NCI-H2029 (cell line): ENCODE measurements around the gene TNRC18.
"Not testable (repeated sequence)": the region's sequence is repeated elsewhere in the genome, so short reads cannot be mapped to it uniquely, and the experiment has no call there.

ENCODE experiments used
- DNase-seq: peaks from one replicate; lab custom pipeline; 2025; lab: John Stamatoyannopoulos, UW

Gene TNRC18

DNA sequence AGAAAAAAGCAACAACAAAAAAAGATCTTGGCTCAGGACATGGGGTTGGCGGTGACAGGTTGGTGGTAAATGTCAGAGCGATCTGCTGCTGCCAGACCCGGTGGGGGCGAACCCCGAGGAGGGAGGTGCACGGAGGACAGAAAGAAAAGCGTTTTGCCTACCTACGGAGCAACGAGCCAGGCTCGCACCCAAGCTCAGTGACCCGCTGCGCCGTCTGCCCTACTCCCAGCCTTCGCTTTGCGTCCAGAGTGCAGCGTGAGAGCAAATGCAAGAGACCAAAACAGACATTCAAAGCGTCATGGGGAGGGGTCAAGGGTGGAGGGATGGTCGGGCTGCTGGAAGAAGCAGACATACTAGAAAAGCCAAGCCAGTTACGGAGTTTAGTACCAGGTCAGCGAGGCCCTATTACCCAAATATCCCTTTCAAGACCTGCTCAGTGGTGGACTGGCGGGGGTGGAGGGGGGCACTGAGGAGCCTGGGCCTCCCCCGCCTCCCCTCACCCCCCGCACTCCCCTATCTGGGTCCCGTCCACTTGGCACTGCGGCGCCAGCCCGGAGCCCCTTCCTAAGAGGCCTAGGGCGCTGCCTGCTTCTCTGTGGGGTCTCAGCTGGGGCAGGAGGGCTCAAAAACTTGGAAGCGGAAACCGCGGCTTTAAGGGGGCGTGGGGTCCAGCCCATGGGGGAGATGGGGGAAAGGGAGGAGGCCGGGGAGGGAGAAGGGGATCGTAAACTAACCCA lies 74.0 kb downstream of the TNRC18 start:
- no peak for DNase-seq

DNA sequence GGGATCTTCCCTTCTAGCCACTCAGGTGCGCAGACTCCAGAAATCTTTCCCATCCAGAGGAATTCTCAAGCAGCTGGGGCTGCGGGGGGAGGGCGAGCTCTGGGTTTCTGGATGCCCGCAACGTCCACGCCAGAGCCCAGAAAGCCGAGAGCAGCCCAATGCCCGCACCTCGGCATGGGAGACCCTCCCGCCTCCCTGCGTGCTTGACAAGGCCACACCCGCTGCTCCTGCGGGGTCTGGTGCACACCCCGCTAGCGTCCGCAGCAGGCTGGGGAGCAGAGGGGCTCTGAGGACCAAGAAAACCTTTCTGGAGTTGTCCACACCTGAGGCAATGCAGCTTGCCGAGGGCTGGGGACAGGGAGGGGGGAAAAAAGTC lies 74.6 kb downstream of the TNRC18 start:
- no peak for DNase-seq

DNA sequence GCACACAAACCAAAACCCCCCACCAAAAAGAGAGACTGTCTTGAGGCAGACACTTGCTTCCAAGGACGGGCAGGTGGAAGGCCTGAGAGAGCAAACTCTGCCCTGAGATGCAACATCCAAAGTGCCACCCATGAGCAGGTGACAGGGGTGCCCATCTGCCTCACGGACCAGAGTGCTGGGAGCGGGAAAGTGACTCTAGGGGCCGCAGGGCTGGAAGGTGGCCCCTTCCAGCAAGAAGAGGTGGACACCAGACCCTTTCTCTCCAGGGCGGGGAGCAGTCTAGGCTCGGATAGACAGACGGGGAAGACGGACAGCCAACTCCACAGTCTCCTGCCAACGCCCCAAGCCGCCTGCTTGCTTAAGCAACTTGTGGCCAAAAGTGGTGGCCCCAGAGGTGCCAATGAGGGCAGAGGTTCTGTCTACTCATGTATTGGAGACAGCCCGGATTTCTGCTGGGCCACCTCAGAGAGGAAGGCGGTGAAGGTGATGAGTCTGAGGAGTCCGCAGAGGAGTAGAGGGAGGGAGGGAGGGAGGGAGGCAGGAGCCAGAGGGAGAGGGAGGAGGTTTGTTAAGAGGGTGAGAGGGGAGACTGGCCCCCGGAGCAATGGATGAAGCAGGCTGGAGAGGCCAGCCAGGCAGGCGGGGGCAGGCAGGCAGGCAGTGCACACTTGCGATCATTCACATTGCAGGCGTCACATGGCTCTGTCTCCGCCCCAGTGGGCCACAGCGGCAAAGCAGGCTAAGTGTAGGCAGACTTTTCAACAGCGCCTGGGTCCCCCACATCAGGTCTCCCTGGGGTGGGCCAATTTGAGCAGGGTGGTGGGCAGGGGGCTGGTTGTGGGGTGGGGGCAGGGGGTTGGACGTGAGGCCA lies 75.3 kb downstream of the TNRC18 start:
- no peak for DNase-seq

DNA sequence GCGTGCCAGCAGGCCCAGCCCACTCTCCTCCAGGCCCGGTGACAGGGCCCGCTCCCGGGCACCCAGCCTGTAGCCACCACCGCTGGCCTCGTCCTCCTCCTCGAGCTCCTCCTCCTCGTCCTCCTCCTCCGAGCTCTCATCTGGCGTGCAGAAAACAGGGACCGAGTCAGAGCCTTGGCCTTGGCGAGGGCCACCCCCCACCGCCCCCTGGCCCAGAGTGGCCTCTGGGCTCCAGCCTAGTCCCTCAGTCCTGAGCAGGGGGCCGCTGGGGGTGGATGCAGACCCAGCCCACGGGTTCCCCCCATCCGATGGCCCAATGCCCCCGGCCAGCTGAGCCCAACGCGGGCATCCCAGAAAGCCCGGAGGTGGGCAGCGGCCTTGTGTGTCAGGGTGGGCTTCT lies 78.0 kb downstream of the TNRC18 start:
- DNase-seq = no peak

DNA sequence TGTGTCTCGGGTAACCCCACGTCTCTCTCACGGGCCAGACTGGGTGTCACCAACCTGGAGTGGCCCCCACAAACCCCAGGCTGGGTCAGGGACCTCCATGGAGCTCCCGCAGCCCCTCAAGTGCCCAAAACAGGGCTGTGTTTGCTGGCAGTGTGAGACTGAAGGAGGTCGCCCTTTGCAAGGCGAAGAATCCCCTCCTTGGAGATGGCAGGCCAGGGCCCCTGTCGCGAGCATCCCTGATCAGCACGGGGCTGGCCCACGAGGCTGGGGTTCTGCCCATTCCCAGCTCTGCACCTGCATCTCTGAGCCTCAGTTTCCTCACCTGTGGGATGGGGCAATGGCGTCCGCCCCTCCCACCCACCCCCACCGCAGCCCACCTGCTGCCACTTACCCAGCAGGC lies 78.5 kb downstream of the TNRC18 start:
- DNase-seq = no peak

DNA sequence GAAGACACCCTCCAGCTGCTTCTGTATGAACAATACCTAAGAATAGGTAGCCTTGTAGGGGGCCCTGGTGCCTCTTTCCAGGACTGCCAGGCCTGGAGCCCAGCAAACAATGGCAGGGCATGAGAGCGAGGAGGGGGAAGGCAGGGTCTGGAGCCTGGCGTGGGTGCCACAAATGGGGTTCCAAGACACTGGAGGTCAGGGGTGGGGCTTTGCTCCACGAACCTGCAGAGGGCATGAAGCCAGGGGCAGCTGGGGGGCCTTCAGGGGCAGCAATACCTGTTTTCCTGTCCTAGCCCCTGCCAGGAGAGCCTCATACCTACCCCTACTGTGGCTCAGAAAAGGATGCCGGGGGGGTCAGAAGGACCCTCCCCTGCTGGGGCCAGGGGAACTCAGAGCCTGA lies 79.3 kb downstream of the TNRC18 start:
- no peak for DNase-seq

DNA sequence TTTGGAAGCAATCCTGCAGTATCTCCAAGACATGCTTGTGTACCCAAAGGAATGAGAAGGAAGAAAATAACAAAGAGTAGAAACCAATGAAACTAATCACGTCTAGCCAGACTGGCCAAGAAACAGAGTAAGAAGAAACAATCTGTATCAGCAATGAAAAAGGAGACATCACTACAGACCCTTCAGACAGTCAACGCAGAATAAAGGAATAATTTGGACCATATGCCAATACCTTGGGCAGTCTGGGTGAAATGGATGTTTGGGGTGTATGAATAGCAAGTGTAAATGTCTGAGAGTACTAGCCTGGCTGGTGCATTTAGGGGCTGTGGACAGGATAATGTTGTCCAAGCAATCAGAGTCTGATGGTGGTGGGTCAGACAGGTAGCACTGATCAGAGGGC lies 79.8 kb downstream of the TNRC18 start:
- no peak for DNase-seq

DNA sequence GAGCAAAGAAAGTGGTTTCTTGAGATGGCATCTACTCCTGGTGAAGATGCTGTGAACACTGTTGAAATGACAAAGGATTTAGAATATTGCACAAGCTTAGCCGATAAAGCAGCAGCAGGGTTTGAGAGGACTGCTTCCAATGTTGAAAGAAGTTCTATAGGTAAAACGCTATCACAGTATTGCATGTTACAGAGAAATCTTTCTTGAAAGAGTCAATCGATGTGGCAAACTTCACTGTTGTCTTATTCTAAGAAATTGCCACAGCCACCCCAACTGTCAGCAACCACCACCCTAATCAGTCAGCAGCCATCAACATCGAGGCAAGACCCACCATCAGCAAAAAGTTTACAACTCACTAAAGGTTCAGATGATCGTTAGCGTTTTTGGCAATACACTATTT lies 81.0 kb downstream of the TNRC18 start:
- no peak for DNase-seq

DNA sequence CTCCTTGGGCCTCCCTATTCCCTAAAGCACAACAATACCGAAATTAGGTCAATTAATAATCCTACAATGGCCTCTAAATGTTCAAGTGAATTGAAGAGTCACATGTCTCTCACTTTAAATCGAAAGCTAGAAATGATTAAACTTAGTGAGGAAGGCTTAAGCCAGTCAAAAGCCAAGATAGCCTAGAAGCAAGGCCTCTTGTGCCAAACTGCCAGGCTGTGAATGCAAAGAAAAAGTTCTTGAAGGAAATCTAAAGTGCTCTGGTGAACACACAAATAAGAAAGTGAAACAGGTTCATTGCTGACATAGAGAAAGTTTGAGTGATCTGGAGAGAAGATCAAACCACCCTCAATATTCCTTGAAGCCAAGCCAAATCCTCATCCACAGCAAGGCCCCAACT lies 83.7 kb downstream of the TNRC18 start:
- DNase-seq = no peak

DNA sequence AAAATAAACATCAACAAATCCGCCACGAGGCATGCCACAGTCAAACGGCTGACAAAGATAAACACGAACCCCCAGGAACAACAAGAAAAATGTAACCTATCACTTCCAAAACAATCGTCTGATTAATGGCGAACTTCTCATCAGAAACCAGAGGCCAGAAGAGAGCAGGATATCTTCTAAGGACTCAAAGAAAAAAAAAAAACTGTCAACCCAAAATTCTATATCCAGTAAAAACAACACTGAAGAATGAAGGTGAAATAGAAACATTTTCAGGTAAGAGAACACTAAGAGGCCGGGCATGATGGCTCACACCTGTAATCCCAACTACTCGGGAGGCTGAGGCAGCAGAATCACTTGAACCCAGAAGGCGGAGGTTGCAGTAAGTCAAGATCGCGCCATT lies 86.6 kb downstream of the TNRC18 start:
- no peak for DNase-seq

DNA sequence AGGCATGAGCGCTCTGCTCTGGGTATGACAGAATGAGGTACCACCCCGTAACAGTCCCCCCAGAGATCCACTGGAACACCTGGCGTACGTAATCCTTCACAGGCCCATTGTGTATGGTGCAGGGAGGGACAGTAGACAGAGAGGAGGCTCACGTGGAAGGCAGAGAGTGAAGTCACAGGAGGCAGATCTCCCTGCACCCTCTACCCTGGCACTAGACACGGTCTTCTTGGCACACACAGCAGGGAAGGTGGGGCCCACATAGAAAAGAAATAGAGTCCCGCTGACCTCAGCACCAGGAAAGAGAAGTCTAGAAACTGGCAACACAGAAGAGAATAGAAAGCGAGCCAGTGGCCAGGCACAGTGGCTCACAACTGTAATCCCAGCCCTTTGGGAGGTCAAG lies 89.0 kb downstream of the TNRC18 start:
- DNase-seq = no peak

DNA sequence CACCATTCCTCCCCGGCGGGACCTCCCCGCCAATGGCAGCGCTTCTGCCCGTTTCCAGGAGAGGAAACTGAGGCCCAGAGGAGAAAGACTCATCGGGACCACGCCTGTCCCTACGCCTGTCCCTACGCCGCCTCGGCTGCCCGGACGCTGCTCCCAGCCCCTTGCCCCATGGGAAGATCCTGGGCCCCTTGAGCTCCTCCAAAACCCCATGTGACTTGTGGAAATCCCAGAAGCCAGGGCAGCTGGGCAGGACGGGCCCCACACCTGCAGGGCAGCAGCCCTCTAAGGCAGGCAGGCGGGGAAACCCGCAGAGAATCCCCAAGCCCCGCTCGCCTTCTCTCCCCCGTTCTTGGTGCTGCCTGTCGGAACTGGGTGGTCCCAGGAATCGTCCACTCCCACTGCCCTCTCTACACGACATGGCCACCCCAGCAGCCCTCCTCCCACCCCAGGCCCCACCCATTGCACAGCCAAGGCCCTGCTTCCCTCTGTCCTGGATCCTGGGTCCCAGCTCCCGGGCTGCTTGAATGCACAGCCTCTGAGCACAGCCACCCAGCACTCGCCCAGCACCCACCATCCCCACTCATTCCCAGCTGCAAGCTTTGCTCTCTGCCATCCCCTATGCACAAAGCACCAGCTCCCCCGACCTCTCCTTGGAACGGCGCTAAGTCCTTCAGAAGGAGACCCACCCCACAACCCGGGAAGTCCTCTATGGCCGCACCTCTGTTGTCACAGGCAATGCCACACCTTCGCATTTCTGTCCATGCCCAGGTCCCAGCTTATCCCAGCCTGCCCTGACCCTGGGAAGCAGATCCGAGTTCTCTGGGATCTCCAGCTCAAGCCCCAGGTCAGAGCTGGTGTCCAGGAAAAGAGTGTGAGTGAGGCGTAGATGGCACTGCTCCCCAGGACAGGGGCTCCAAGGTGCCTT lies 90.3 kb downstream of the TNRC18 start:
- no peak for DNase-seq

DNA sequence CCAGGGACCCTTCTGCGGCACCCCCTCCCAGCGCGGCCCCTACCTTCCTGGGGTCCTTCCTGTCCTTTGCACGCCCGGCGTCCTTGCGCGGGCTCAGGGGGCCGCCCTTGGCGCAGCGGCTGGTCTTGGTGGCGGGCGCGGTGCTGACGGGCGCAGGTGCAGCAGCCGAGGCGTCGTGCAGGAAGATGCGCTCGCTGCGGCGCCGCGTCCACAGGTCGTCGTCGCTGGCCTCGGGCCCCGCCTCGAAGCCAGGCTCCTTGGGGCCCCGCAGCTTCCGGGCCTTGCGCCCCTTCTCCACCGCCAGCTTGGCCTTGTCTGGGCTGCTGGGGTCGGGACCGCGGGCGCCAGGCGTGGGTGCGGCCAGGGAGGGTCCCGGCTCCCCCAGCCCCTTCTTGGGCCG lies 91.1 kb downstream of the TNRC18 start:
- no peak for DNase-seq

DNA sequence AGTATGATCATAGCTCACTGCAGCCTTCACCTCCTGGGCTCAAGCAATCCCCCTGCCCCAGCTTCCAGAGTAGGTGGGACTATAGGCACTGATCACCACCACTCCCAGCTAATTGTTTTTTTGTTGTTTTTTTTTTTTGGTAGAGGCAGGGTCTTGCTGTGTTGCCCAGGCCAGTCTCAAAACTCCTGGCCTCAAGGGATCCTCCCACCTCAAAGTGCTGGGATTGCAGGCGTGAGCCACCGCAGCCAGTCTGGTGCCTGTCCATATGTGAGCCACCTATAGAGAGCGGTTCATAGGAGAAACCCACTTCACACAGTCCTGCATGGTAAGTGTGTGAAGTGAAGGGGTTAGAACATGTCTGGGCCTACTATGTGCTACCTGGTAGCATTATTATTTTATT lies 93.3 kb downstream of the TNRC18 start:
- DNase-seq = no peak

DNA sequence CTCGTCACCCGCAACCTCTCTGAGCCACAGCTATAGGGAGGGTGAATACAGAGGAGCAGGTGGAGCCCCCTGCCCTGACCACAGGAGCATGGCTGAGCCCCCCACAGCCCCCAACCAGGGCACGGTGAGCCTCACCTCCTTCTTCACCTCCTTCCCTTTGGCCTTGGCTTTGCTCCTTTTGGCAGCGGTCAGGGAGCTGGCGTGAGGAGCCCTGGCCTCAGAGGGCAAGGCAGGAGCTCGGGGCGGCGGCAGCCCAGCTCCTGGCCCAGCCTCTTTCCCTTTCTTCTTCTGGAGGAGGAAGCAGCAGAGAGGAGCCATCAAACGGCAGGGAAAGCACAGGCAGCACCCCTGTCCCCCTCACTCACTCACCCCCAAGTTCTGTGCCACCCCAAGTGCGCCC lies 98.7 kb downstream of the TNRC18 start:
- no peak for DNase-seq

DNA sequence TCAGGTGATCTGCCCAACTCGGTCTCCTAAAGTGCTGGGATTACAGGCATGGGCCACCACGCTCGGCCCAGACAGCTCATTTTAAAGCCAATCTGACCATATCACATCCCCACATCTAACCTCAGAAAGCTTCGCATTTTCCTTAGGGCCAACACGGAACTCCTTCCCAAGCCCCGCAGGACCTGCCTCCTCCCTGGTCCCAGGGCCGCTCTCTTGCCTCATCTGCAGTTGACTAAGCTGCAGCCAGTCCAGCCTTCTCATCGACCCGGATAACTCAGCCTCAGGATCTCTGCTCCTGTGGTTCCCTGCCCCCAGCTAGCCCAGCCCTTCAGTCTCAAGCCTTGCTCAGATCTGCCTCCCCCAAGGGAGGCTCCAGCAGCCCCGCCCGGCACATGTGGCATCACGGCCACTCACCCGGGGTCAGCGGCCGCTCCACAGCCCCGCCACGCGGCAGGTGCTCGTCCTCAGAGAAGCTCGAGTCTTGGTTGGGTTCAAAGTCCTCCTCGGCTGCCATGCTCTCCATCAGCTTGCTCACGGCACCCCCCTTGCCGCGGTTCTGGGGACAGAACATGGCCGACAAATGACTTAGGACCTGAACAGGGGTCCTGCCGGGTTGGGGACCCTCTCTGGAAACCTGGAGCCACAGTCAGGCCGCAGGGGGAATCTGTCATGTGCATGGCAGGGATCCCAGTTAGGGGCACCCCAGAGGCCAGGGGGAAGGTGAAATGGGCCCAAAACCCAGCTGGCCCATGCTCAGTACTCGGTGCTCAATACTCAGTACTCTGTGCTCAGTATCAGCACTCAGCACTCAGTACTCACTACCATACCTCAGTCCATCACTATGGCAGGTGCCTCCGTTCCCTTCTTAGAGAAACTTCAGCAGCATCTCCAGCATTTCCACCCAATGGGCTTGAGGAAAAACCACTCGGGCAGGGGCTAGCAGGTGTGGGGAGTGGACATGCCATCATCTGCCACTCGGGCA lies 99.5 kb downstream of the TNRC18 start:
- DNase-seq = not testable (repeated sequence)

DNA sequence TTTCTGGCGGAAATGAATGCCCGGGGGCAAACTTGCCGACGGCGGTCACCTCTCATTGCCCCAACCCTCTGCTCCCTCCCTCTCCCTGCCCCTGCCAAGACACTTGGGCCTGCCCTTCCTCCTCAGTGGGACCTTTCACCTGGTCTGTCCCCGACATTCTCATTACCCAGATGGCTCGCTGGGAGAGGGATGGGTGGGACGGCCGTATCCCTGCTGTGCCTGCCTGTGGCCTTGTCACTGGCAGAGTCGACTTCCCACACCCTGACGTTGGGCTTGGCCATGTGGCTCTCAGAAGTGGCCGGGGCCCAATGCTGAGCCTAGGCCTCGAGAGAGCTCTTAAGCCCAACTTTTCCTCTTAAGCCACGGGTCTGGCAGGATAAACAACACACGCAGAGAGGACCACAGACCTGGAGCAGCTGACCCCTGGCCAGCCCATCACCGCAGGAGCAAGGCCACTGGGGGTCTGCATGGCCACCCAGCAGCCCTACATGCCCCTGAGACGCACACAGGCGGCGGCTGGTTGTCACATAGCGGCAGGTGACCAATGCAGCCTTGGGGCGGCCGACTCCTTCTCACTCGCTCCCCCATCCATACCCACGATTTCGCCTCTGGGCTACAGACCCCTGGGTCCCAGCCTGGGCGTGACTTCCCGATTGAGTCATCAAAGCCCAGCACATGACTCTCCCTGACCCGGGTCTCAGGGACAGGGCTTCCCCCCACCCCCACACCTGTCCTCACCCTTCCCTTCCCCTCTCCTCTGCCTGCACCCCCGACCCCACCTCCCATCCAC lies 100.8 kb downstream of the TNRC18 start:
- no peak for DNase-seq

DNA sequence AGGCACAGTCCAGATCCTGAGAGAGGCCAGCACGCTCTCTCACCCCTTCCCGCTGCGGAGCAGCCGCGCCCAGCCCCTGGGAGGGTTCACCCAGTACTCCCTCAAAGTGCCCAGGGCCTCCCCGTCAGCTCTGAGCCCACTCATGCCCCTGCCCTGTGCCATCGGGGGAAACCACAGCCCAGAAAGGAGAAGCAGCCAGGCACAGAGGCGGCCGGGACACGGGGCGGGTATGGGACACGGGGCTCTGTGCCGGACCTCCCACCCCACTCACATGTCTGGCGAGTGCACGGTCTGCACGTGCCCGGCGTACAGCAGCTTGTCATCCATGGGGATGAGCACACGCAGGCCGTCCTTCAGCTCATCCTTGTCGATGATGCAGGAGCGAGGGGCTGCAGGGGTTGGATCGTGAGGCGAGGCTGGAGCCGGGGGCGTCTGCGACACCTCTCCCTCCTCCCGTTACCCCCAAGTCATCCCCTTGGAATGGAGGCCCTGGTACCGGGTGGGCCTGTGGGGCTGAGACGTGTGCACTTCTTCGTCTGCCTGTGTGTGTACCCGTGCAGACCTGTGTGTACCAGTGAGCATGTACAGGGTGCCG lies 102.7 kb downstream of the TNRC18 start:
- no peak for DNase-seq

DNA sequence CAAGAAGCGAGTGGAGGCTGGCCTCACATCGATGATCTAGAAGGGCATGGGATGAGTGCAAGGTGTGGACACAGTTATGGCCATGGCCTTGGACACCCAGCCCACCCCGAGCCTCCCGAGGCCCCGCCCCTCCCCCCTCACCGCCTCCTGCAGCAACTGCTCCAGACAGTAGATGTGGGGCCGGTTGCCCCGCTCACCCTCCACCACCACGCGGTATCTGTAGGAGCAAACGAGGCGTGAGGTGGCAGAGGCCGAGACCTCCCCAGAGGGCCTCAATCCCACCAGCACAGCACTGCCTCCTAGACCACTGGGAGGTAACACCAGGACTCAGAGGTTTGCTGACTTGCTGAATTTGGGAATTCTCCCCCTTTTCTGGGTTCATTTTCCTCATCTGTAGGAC lies 103.2 kb downstream of the TNRC18 start:
- no peak for DNase-seq

DNA sequence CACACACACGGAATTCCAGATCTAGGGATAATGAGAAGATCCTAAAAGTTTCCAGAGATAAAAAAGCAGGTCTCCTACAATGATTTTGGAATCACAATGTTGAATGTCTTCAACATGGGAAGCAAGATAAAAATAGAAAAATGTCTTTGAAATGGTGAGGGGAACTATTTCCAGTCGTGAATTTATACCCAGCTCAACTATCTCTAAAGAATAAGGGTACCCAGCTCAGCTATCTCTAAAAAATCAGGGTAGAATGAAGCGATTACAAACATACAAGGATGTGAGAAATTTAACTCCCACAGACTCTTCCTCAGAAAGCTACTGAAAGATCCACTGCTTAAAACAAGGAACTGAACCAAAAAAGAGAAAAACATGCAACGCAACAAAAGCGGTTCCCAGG lies 105.0 kb downstream of the TNRC18 start:
- DNase-seq = not testable (repeated sequence)
